ENCODE results near the gene CCNT2. TPM values are rescaled to one million over a fixed set of nuclear protein-coding genes. Genes with fewer than 3 reads are reported as not detected.
"Not testable (repeated sequence)": the region's sequence is repeated elsewhere in the genome, so short reads cannot be mapped to it uniquely, and the experiment has no call there.

The CCNT2 gene
- total RNA-seq, 1 experiment from 2014 or later = 29.6 TPM

DNA sequence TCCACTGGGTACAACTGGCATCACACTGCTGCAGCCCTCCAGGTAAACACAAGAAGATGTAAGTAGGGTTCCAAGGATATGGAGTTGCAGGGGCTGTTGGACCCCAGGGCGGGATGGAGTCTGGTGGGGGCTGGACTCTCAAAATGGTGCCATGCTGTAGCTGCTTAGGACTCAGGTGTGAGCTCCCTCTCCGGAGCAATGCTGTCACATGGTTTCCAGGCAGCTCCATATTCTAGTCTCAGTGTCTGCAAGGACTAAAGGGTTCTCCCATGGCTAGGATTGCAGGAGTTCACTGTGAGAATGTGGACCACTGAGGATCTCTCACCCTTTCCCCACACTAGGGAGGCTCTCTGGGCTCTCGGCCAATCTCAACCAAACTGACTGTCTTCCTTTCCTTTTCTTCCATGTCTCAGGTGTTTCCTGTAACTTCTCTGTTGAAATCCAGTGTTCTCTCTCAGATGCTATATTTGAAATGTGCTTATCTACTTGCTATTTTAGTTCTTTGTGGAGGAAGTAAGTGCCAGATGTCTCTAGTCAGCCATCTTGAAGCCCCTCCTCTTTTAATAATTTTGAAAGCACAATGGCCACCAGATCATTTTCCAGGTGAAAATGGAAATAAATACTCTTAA, 57.6 kb downstream of the CCNT2 start:
- ATAC-seq = no peak
- no peaks in the 10 kb centered on the region for H3K4me1 ChIP-seq (ENCODE audit: control insufficient read depth, insufficient read depth, low read length)
- no peaks in the 10 kb centered on the region for H3K9me3 ChIP-seq (ENCODE audit: control insufficient read depth, insufficient read depth, low read depth, low read length)
- in situ Hi-C loops (cut with HindIII; ENCODE audit: low pct_unique_long_range_greater_than_20kb, low sequenced_read_pairs) (no loop called here), intact Hi-C loops (cut with micrococcal nuclease; ENCODE audit: unreplicated experiment) (no loop called here)
- no peak overlapping the region for H3K4me3 ChIP-seq (ENCODE audit: low read depth in 2 of 2, low read length in 2 of 2)
- no peak for DNase-seq (ENCODE audit: low read depth, low spot score)
- TF ChIP-seq TCF7L2 (IDR thresholded peaks at IDR 0.05; ENCODE audit: low read depth, low read length) (no peak), SIN3A (IDR thresholded peaks at IDR 0.05; ENCODE audit: borderline replicate concordance, insufficient read depth, low read depth, low read length) (no peak), POLR2AphosphoS5 (IDR thresholded peaks at IDR 0.05; ENCODE audit: low read depth, low read length) (no peak)
- TF ChIP-seq, protein P1, sequence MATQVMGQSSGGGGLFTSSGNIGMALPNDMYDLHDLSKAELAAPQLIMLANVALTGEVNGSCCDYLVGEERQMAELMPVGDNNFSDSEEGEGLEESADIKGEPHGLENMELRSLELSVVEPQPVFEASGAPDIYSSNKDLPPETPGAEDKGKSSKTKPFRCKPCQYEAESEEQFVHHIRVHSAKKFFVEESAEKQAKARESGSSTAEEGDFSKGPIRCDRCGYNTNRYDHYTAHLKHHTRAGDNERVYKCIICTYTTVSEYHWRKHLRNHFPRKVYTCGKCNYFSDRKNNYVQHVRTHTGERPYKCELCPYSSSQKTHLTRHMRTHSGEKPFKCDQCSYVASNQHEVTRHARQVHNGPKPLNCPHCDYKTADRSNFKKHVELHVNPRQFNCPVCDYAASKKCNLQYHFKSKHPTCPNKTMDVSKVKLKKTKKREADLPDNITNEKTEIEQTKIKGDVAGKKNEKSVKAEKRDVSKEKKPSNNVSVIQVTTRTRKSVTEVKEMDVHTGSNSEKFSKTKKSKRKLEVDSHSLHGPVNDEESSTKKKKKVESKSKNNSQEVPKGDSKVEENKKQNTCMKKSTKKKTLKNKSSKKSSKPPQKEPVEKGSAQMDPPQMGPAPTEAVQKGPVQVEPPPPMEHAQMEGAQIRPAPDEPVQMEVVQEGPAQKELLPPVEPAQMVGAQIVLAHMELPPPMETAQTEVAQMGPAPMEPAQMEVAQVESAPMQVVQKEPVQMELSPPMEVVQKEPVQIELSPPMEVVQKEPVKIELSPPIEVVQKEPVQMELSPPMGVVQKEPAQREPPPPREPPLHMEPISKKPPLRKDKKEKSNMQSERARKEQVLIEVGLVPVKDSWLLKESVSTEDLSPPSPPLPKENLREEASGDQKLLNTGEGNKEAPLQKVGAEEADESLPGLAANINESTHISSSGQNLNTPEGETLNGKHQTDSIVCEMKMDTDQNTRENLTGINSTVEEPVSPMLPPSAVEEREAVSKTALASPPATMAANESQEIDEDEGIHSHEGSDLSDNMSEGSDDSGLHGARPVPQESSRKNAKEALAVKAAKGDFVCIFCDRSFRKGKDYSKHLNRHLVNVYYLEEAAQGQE (IDR thresholded peaks at IDR 0.05; ENCODE audit: insufficient read depth in 1 of 2, low read depth in 2 of 2, low read length in 1 of 2) = no peak
- TF ChIP-seq, protein P2, sequence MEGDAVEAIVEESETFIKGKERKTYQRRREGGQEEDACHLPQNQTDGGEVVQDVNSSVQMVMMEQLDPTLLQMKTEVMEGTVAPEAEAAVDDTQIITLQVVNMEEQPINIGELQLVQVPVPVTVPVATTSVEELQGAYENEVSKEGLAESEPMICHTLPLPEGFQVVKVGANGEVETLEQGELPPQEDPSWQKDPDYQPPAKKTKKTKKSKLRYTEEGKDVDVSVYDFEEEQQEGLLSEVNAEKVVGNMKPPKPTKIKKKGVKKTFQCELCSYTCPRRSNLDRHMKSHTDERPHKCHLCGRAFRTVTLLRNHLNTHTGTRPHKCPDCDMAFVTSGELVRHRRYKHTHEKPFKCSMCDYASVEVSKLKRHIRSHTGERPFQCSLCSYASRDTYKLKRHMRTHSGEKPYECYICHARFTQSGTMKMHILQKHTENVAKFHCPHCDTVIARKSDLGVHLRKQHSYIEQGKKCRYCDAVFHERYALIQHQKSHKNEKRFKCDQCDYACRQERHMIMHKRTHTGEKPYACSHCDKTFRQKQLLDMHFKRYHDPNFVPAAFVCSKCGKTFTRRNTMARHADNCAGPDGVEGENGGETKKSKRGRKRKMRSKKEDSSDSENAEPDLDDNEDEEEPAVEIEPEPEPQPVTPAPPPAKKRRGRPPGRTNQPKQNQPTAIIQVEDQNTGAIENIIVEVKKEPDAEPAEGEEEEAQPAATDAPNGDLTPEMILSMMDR (IDR thresholded peaks at IDR 0.05) = no peak
- H3K27me3 ChIP-seq (ENCODE audit: control insufficient read depth, insufficient read depth, low read length) = no peaks in the 10 kb centered on the region
- ChIA-PET CTCF (no interaction called here), POLR2A (no interaction called here)
- no TSS peak for BruUV-seq (replicated peaks)
- no peaks in the 10 kb centered on the region for H3K36me3 ChIP-seq (ENCODE audit: control insufficient read depth, insufficient read depth, low read length)
- no peak overlapping the region for H3K27ac ChIP-seq (ENCODE audit: low read length)

DNA sequence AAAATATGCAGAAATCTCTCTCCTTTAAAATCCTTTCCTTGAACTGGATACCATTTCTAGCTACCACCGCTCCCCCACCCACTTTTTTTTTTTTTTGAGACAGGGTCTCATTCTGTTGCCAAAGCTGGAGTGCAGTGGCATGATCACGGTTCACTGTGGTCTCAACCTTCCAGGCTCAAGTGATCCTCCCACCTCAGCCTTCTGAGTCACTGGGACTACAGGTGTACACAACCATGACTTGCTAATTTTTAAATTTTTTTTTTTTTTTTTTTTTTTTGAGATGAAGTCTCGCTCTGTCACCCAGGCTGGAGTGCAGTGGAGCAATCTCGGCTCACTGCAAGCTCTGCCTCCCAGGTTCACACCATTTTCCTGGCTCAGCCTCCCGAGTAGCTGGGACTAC, 58.5 kb downstream of the CCNT2 start:
- POLR2A ChIA-PET; H3K27ac ChIP-seq (ENCODE audit: low read length); H3K4me3 ChIP-seq (ENCODE audit: low read depth in 2 of 2, low read length in 2 of 2); intact Hi-C loops (cut with micrococcal nuclease; ENCODE audit: unreplicated experiment); H3K27me3 ChIP-seq (ENCODE audit: control insufficient read depth, insufficient read depth, low read length); H3K9me3 ChIP-seq (ENCODE audit: control insufficient read depth, insufficient read depth, low read depth, low read length); CTCF ChIA-PET; H3K4me1 ChIP-seq (ENCODE audit: control insufficient read depth, insufficient read depth, low read length); ATAC-seq; DNase-seq (ENCODE audit: low read depth, low spot score); in situ Hi-C loops (cut with HindIII; ENCODE audit: low pct_unique_long_range_greater_than_20kb, low sequenced_read_pairs); H3K36me3 ChIP-seq (ENCODE audit: control insufficient read depth, insufficient read depth, low read length); BruUV-seq (replicated peaks): not testable (repeated sequence)

DNA sequence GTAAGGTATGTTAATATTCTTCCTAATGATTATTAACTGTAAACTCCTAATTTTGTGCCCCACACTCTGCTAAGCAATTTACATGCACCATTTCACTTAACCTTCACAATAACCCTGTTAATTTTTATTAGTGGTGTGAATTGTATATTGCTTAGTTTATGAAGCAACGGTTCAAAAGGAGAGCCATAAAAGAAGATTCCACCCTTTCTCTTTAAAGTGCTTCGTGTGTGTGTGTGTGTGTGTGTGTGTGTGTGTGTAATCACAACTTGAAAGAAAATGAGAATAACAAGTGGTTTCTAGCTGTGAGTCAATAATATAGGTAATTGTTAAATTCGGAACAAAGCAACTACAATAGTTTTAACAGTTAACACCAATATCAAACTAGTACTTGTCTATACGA, 60.6 kb downstream of the CCNT2 start:
- ChIA-PET CTCF (no interaction called here), POLR2A (no interaction called here)
- BruUV-seq (replicated peaks) = no TSS peak
- Histone ChIP-seq H3K27me3 (ENCODE audit: control insufficient read depth, insufficient read depth, low read length) (no peaks in the 10 kb centered on the region), H3K36me3 (ENCODE audit: control insufficient read depth, insufficient read depth, low read length) (no peaks in the 10 kb centered on the region), H3K27ac (ENCODE audit: low read length) (no peak overlapping the region), H3K9me3 (ENCODE audit: control insufficient read depth, insufficient read depth, low read depth, low read length) (no peaks in the 10 kb centered on the region), H3K4me1 (ENCODE audit: control insufficient read depth, insufficient read depth, low read length) (no peaks in the 10 kb centered on the region), H3K4me3 (ENCODE audit: low read depth in 2 of 2, low read length in 2 of 2) (no peak overlapping the region)
- in situ Hi-C loops (cut with HindIII; ENCODE audit: low pct_unique_long_range_greater_than_20kb, low sequenced_read_pairs) = no loop called here
- ATAC-seq (no peak), DNase-seq (ENCODE audit: low read depth, low spot score) (no peak)
- intact Hi-C loops (cut with micrococcal nuclease; ENCODE audit: unreplicated experiment) = no loop called here
- no peak for TF ChIP-seq SIN3A (IDR thresholded peaks at IDR 0.05; ENCODE audit: borderline replicate concordance, insufficient read depth, low read depth, low read length)
- TF ChIP-seq, protein P1 (IDR thresholded peaks at IDR 0.05; ENCODE audit: insufficient read depth in 1 of 2, low read depth in 2 of 2, low read length in 1 of 2) = no peak
- TF ChIP-seq, protein P2 (IDR thresholded peaks at IDR 0.05) = no peak
- TF ChIP-seq POLR2AphosphoS5 (IDR thresholded peaks at IDR 0.05; ENCODE audit: low read depth, low read length) = no peak
- no peak for TF ChIP-seq TCF7L2 (IDR thresholded peaks at IDR 0.05; ENCODE audit: low read depth, low read length)
